Fibroblast of lung (primary cell): ENCODE results near the gene ESF1. TPM values are rescaled to one million over a fixed set of nuclear protein-coding genes. Genes with fewer than 3 reads are reported as not detected.

Experiments
- DNase-seq, 2 donors: peaks; one replicate each; pipeline versions ENCODE4 v3.0.0 to v3.0.0-alpha.2; 2010; ENCODE audit warnings: low read depth in 2 of 2
- H2AFZ ChIP-seq: 2 replicates; pipeline ENCODE4 v1.5.1; 2012; ENCODE audit warnings: low read length, control low read depth, inconsistent platforms
- H3K27ac ChIP-seq: 2 replicates; pipeline ENCODE4 v1.5.1; 2011; ENCODE audit warnings: low read length, control low read depth; ENCODE audit not compliant: insufficient read depth
- H3K27me3 ChIP-seq: 2 replicates; pipeline ENCODE4 v1.5.1; 2011; ENCODE audit warnings: mild to moderate bottlenecking, low read length; ENCODE audit not compliant: control insufficient read depth, insufficient read depth
- H3K36me3 ChIP-seq: 2 replicates; pipeline ENCODE4 v1.5.1; 2011; ENCODE audit warnings: low read length; ENCODE audit not compliant: control insufficient read depth, insufficient read depth
- H3K4me1 ChIP-seq: 2 replicates; pipeline ENCODE4 v1.5.1; 2011; ENCODE audit warnings: low read length; ENCODE audit not compliant: control insufficient read depth, insufficient read depth; ENCODE audit errors: extremely low read depth
- H3K4me2 ChIP-seq: 2 replicates; pipeline ENCODE4 v1.5.1; 2011; ENCODE audit warnings: low read length, control low read depth; ENCODE audit not compliant: insufficient read depth; ENCODE audit errors: extremely low read depth
- H3K4me3 ChIP-seq, 4 experiments: fragments of 200-600 bp in 1 of 4; sonication (generic) in 1 of 4; replicated peaks in 1 of 4; 2 replicates each; pipeline ENCODE4 v1.5.1; 2011 to 2016; ENCODE audit warnings: low read length in 4 of 4, low read depth in 3 of 4, mild to moderate bottlenecking in 3 of 4, control low read depth in 2 of 4, inconsistent platforms in 1 of 4, mixed read lengths in 1 of 4; ENCODE audit not compliant: insufficient read depth in 1 of 4; ENCODE audit errors: control extremely low read depth in 1 of 4
- H3K79me2 ChIP-seq: 2 replicates; pipeline ENCODE4 v1.5.1; 2012; ENCODE audit warnings: mild to moderate bottlenecking, low read length, inconsistent platforms; ENCODE audit not compliant: control insufficient read depth, insufficient read depth
- H3K9ac ChIP-seq: 2 replicates; pipeline ENCODE4 v1.5.1; 2011; ENCODE audit warnings: mild to moderate bottlenecking, low read length, control low read depth; ENCODE audit not compliant: insufficient read depth
- H3K9me3 ChIP-seq: 2 replicates; pipeline ENCODE4 v1.5.1; 2012; ENCODE audit warnings: low read depth, low read length; ENCODE audit not compliant: control insufficient read depth, insufficient read depth
- H4K20me1 ChIP-seq: 2 replicates; pipeline ENCODE4 v1.5.1; 2011; ENCODE audit warnings: low read length; ENCODE audit not compliant: control insufficient read depth, insufficient read depth; ENCODE audit errors: extremely low read depth
- CTCF ChIP-seq, 2 donors: IDR thresholded peaks in 1 of 2; conservative IDR thresholded peaks in 1 of 2; 1 replicate in 1 of 2; 2 replicates in 1 of 2; pipeline ENCODE4 v1.5.1; 2011 to 2012; ENCODE audit warnings: low read length in 2 of 2, control low read depth in 1 of 2, inconsistent platforms in 1 of 2, low read depth in 1 of 2, mild to moderate bottlenecking in 1 of 2
- EZH2 ChIP-seq: IDR thresholded peaks from 2 replicates; pipeline ENCODE4 v1.5.1; 2012; ENCODE audit warnings: low read length, control low read depth, mild to moderate bottlenecking; ENCODE audit errors: missing control alignments
- polyA plus RNA-seq, 2 donors: library from polyadenylated mRNA; depleted of rRNA in 1 of 2; stranded (reverse) in 1 of 2; unstranded in 1 of 2; fragments of >200 nt; gene quantifications; 2 replicates each; pipeline ENCODE4 v1.2.1, GENCODE V29; 2011 to 2012; ENCODE audit warnings: missing spikeins in 1 of 2
- total RNA-seq: library from RNA; depleted of rRNA; stranded (reverse); fragments of >200 nt; gene quantifications from 2 replicates; pipeline ENCODE4 v1.2.1, GENCODE V29; 2014

Gene ESF1
- total and polyA plus RNA-seq, 2 donors (not counting 1 experiment from before 2014, with no cell fraction given) = 7.3 to 13.2 TPM

GRCh38 chr20:13758884-13759283 is 25.8 kb downstream of the ESF1 start:
- H4K20me1 ChIP-seq = no peaks in the 10 kb centered on the region
- no peak for TF ChIP-seq EZH2
- TF ChIP-seq CTCF (conservative IDR thresholded peaks at IDR 0.05 in 1 of 2, IDR thresholded peaks at IDR 0.05 in 1 of 2; ENCODE audit: low read depth in 1 of 2, low read length in 2 of 2) = no peak
- H3K36me3 ChIP-seq = no peaks in the 10 kb centered on the region
- no peak overlapping the region for H3K4me3 ChIP-seq
- H3K27me3 ChIP-seq = no peaks in the 10 kb centered on the region
- no peak overlapping the region for H3K27ac ChIP-seq
- H3K79me2 ChIP-seq = no peaks in the 10 kb centered on the region
- DNase-seq = no peak
- no peaks in the 10 kb centered on the region for H3K9me3 ChIP-seq
- no peak overlapping the region for H2AFZ ChIP-seq
- H3K4me1 ChIP-seq = no peaks in the 10 kb centered on the region
- H3K9ac ChIP-seq = no peak overlapping the region
- H3K4me2 ChIP-seq = no peak overlapping the region

GRCh38 chr20:13756551-13756950 is 28.2 kb downstream of the ESF1 start:
- no peaks in the 10 kb centered on the region for H3K9me3 ChIP-seq
- H2AFZ ChIP-seq = no peak overlapping the region
- H3K4me2 ChIP-seq = no peak overlapping the region
- H3K9ac ChIP-seq = no peak overlapping the region
- TF ChIP-seq EZH2 (no peak), CTCF (conservative IDR thresholded peaks at IDR 0.05 in 1 of 2, IDR thresholded peaks at IDR 0.05 in 1 of 2; ENCODE audit: low read depth in 1 of 2, low read length in 2 of 2) (no peak)
- no peaks in the 10 kb centered on the region for H3K27me3 ChIP-seq
- H4K20me1 ChIP-seq = no peaks in the 10 kb centered on the region
- no peaks in the 10 kb centered on the region for H3K79me2 ChIP-seq
- no peak for DNase-seq
- no peaks in the 10 kb centered on the region for H3K4me1 ChIP-seq
- no peak overlapping the region for H3K27ac ChIP-seq
- no peak overlapping the region for H3K4me3 ChIP-seq
- no peaks in the 10 kb centered on the region for H3K36me3 ChIP-seq

- peak in 1 of 2 donors; percentile 32 for DNase-seq
- H2AFZ ChIP-seq = no peak overlapping the region
- H3K4me3 ChIP-seq = no peak overlapping the region
- H3K9me3 ChIP-seq = no peaks in the 10 kb centered on the region
- no peak overlapping the region for H3K27ac ChIP-seq
- no peak overlapping the region for H3K9ac ChIP-seq
- no peak overlapping the region for H3K4me2 ChIP-seq
- H3K36me3 ChIP-seq = no peaks in the 10 kb centered on the region
- no peaks in the 10 kb centered on the region for H3K4me1 ChIP-seq
- TF ChIP-seq EZH2 (no peak), CTCF (conservative IDR thresholded peaks at IDR 0.05 in 1 of 2, IDR thresholded peaks at IDR 0.05 in 1 of 2; ENCODE audit: low read depth in 1 of 2, low read length in 2 of 2) (peak; percentile 19 to 24)
- H3K79me2 ChIP-seq = no peaks in the 10 kb centered on the region
- no peaks in the 10 kb centered on the region for H4K20me1 ChIP-seq
- no peaks in the 10 kb centered on the region for H3K27me3 ChIP-seq
These were observed 28.9 kb downstream of the ESF1 start for GRCh38 chr20:13755809-13756208.
